HepG2 (cell line): Measurements from ENCODE around the gene GREM1. TPM values are rescaled to one million over a fixed set of nuclear protein-coding genes. Genes with fewer than 3 reads are reported as not detected.

Experiments used
- ATAC-seq: fragments of 200-7000 bp; cut with Tn5 transposase; 3 replicates; pipeline ENCODE4 v1.9.1; 2020; ENCODE audit warnings: mild to moderate bottlenecking, moderate library complexity
- BruUV-seq: library from RNA; stranded (reverse); fragments of 400-500 nt; replicated peaks from 2 replicates; lab custom pipeline; 2021; lab: Mats Ljungman, UMichigan
- CTCF ChIA-PET: fragments of 300-600 bp; formaldehyde crosslinking; extraction: SDS; loops from one replicate; lab custom pipeline; 2021; ENCODE audit warnings: low total read pairs, inconsistent platforms, low intra/inter-chr PET ratio; lab: Yijun Ruan, JAX
- POLR2A ChIA-PET: fragments of 350-600 bp; sonication (Branson Sonifier 250); formaldehyde crosslinking; loops from one replicate; lab custom pipeline; 2020; ENCODE audit warnings: antibody characterized with exemption, inconsistent platforms; lab: Yijun Ruan, JAX
- DNase-seq: peaks from one replicate; pipeline ENCODE4 v3.0.0-alpha.2; 2015; ENCODE audit warnings: low spot score
- FAIRE-seq: peaks from 3 replicates; lab custom pipeline; 2011; peaks lifted over from hg19 to GRCh38; lab: Jason Lieb, UNC
- H2AFZ ChIP-seq: one replicate; pipeline ENCODE4 v1.6.1; 2011; ENCODE audit warnings: low read length, inconsistent platforms
- H3K27ac ChIP-seq: fragments of 300-600 bp; 3 replicates; pipeline ENCODE4 v1.8.0; 2011; ENCODE audit warnings: mixed run types, mild to moderate bottlenecking, mixed read lengths, low read length, inconsistent platforms; ENCODE audit not compliant: insufficient read depth; ENCODE audit errors: extremely low read length
- H3K27me3 ChIP-seq, 2 experiments: fragments of 200-600 bp in 1 of 2; 2 replicates in 1 of 2; 3 replicates in 1 of 2; pipeline versions ENCODE4 v1.6.0 to v1.8.0; 2011; ENCODE audit warnings: low read length in 2 of 2, mild to moderate bottlenecking in 2 of 2, moderate library complexity in 2 of 2, inconsistent platforms in 1 of 2; ENCODE audit not compliant: insufficient read depth in 2 of 2, control insufficient read depth in 1 of 2
- H3K36me3 ChIP-seq, 2 experiments: fragments of 200-600 bp in 1 of 2; replicated peaks in 1 of 2; 2 replicates in 1 of 2; 3 replicates in 1 of 2; pipeline versions ENCODE4 v1.5.1 to v1.8.0; 2011; ENCODE audit warnings: low read length in 2 of 2, inconsistent platforms in 1 of 2; ENCODE audit not compliant: insufficient read depth in 2 of 2, control insufficient read depth in 1 of 2
- H3K4me1 ChIP-seq: 2 replicates; pipeline ENCODE4 v1.5.1; 2012; ENCODE audit warnings: low read length, inconsistent platforms; ENCODE audit not compliant: insufficient read depth
- H3K4me2 ChIP-seq: 2 replicates; pipeline ENCODE4 v1.6.0; 2011; ENCODE audit warnings: low read depth, low read length, inconsistent platforms
- H3K4me3 ChIP-seq, 3 experiments: fragments of 200-600 bp in 1 of 3; sonication (generic), shearing (Covaris generic) in 1 of 3; replicated peaks in 1 of 3; 2 replicates each; pipeline ENCODE4 v1.5.1; 2011 to 2016; ENCODE audit warnings: low read length in 3 of 3, inconsistent platforms in 2 of 3, low read depth in 2 of 3, mild to moderate bottlenecking in 2 of 3, control low read depth in 1 of 3, mixed read lengths in 1 of 3; ENCODE audit not compliant: insufficient read depth in 1 of 3
- H3K79me2 ChIP-seq: one replicate; pipeline ENCODE4 v1.6.1; 2011; ENCODE audit warnings: low read length, inconsistent platforms; ENCODE audit not compliant: insufficient read depth
- H3K9ac ChIP-seq: 2 replicates; pipeline ENCODE4 v1.6.0; 2011; ENCODE audit warnings: mild to moderate bottlenecking, low read depth, low read length, inconsistent platforms; ENCODE audit not compliant: insufficient read depth
- H3K9me3 ChIP-seq: 2 replicates; pipeline ENCODE4 v1.5.1; 2012; ENCODE audit warnings: mild to moderate bottlenecking, low read length
- H4K20me1 ChIP-seq: 2 replicates; pipeline ENCODE4 v1.6.0; 2011; ENCODE audit warnings: inconsistent platforms, mild to moderate bottlenecking, low read length, moderate library complexity; ENCODE audit not compliant: insufficient read depth
- NAIF1 ChIP-seq: sonication (generic); formaldehyde crosslinking; IDR thresholded peaks from 2 replicates; pipeline ENCODE4 v1.5.0; 2020; ENCODE audit warnings: mild to moderate bottlenecking, missing genetic modification reagents, borderline replicate concordance
- NFYB ChIP-seq: sonication (generic); formaldehyde crosslinking; IDR thresholded peaks from 2 replicates; pipeline ENCODE4 v1.4.0; 2020; ENCODE audit warnings: missing genetic modification reagents
- PTBP1 ChIP-seq: fragments of 200-400 bp; formaldehyde crosslinking; IDR thresholded peaks from 2 replicates; pipeline ENCODE4 v1.6.1; 2018; ENCODE audit warnings: low read length, low read depth; ENCODE audit not compliant: poor library complexity, severe bottlenecking
- SALL2 ChIP-seq: sonication (generic); formaldehyde crosslinking; IDR thresholded peaks from 2 replicates; pipeline ENCODE4 v1.8.1; 2023; ENCODE audit warnings: mild to moderate bottlenecking, missing genetic modification reagents, inconsistent platforms
- TOE1 ChIP-seq: sonication (generic); formaldehyde crosslinking; IDR thresholded peaks from 2 replicates; pipeline ENCODE4 v1.4.0; 2020; ENCODE audit warnings: mild to moderate bottlenecking, missing genetic modification reagents
- ZFP1 ChIP-seq: IDR thresholded peaks from 2 replicates; pipeline ENCODE4 v1.6.1; 2016
- ZFP37 ChIP-seq: sonication (generic); formaldehyde crosslinking; IDR thresholded peaks from 2 replicates; pipeline ENCODE4 v1.4.0; 2020; ENCODE audit warnings: missing genetic modification reagents, borderline replicate concordance
- ZNF572 ChIP-seq: sonication (generic); formaldehyde crosslinking; IDR thresholded peaks from 2 replicates; pipeline ENCODE4 v1.5.1; 2020; ENCODE audit warnings: mild to moderate bottlenecking, missing genetic modification reagents
- WGBS: methylation state at CpG from one replicate; pipeline ENCODE4 v1.1.6; 2017; ENCODE audit warnings: low lambda C conversion rate; 5-methylcytosine and 5-hydroxymethylcytosine counted together
- in situ Hi-C: cut with HindIII; loops from 2 replicates; pipeline ENCODE4 v1.10.0; 2017; ENCODE audit warnings: low pct_unique_long_range_greater_than_20kb; ENCODE audit not compliant: extremely low pct_ligation_motif_present
- intact Hi-C: fragments of 100-400 bp; cut with micrococcal nuclease; formaldehyde crosslinking; loops from one replicate; pipeline ENCODE4 v1.10.0; 2022; ENCODE audit not compliant: unreplicated experiment
- polyA plus RNA-seq, 8 experiments: library from polyadenylated mRNA; depleted of rRNA in 3 of 8; stranded (reverse) in 7 of 8; unstranded in 1 of 8; fragments of >200 nt; fragmentation: Illumina TruSeq in 4 of 8; extraction: Trizol in 4 of 8; gene quantifications; 2 replicates each; pipeline versions ENCODE4 v1.2.1 to v1.2.3, GENCODE V29; 2011 to 2016; ENCODE audit warnings: low read depth in 4 of 8, missing spikeins in 1 of 8, mixed read lengths in 1 of 8; ENCODE audit not compliant: insufficient read depth in 1 of 8
- total RNA-seq, 5 experiments: library from RNA; depleted of rRNA; stranded (reverse); fragments of >200 nt; fragmentation: Illumina TruSeq; extraction: Trizol; gene quantifications; 2 replicates each; pipeline ENCODE4 v1.2.3, GENCODE V29; 2016; ENCODE audit warnings: low read depth in 1 of 5
- TF ChIP-seq, protein P1 (sequence below): sonication (generic); formaldehyde crosslinking; IDR thresholded peaks from 2 replicates; pipeline ENCODE4 v1.5.0; 2020; ENCODE audit warnings: mild to moderate bottlenecking, missing genetic modification reagents, borderline replicate concordance
- TF ChIP-seq, protein P2 (sequence below): IDR thresholded peaks from 2 replicates; pipeline ENCODE4 v1.6.1; 2012; ENCODE audit warnings: low read depth, low read length, improper control_type of control experiment
- TF ChIP-seq, protein P3 (sequence below): sonication (generic); formaldehyde crosslinking; conservative IDR thresholded peaks from 2 replicates; pipeline ENCODE4 v1.8.1; 2023; ENCODE audit warnings: missing genetic modification reagents

Gene GREM1
- total and polyA plus RNA-seq, 2 of the 13 experiments (the other 11 are each of a cell fraction or from before 2014, with no cell fraction given) = 0.02 to 0.08 TPM

DNA sequence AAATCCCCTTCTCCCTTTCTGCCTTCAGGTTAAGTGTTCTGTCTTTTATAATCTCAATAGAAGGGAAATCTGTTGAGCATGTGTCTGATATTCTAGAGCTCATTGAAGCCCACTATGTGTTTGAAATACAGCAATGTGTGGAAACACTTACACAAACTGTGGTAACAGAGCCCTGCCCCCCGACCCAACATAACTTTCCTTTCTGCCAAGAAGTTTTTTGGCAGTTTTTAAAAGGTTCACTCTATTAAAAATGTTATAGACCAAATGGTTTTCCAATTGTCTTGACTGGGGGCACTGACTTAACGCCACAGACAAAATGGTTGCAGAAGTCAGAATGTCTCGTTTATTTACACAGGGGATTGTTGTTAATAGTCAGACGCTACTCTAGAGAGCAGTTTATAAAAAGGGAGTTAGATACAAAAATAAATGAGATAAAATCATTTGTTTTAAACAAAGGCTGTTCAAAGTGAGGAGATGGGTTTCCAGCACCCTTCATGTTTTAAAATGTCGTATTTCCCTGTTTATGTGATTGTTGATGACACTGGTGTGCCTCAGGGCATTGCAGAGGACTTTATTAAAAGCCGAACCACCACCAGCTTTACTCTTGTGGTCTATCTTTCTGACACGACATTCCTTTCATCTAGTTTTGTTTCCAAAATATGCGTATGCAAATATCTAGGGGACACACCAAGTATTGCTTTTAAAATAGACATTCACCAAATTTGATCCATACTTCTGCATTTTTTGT, 26.7 kb upstream of the GREM1 start (continued):
- TF ChIP-seq, protein P1, sequence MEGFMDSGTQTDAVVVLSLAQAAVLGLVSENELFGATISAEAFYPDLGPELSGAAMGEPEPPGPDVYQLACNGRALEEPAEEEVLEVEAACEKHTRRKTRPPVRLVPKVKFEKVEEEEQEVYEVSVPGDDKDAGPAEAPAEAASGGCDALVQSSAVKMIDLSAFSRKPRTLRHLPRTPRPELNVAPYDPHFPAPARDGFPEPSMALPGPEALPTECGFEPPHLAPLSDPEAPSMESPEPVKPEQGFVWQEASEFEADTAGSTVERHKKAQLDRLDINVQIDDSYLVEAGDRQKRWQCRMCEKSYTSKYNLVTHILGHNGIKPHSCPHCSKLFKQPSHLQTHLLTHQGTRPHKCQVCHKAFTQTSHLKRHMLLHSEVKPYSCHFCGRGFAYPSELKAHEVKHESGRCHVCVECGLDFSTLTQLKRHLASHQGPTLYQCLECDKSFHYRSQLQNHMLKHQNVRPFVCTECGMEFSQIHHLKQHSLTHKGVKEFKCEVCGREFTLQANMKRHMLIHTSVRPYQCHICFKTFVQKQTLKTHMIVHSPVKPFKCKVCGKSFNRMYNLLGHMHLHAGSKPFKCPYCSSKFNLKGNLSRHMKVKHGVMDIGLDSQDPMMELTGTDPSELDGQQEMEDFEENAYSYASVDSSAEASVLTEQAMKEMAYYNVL (CRISPR knock-in tag) = no peak
- TF ChIP-seq NFYB (no peak), ZFP1 (CRISPR knock-in tag) (no peak), SALL2 (CRISPR knock-in tag) (no peak), ZNF572 (CRISPR knock-in tag) (no peak), NAIF1 (CRISPR knock-in tag) (no peak)
- TF ChIP-seq, protein P2, sequence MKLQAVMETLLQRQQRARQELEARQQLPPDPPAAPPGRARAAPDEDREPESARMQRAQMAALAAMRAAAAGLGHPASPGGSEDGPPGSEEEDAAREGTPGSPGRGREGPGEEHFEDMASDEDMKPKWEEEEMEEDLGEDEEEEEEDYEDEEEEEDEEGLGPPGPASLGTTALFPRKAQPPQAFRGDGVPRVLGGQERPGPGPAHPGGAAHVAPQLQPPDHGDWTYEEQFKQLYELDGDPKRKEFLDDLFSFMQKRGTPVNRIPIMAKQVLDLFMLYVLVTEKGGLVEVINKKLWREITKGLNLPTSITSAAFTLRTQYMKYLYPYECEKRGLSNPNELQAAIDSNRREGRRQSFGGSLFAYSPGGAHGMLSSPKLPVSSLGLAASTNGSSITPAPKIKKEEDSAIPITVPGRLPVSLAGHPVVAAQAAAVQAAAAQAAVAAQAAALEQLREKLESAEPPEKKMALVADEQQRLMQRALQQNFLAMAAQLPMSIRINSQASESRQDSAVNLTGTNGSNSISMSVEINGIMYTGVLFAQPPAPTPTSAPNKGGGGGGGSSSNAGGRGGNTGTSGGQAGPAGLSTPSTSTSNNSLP = no peak

DNA sequence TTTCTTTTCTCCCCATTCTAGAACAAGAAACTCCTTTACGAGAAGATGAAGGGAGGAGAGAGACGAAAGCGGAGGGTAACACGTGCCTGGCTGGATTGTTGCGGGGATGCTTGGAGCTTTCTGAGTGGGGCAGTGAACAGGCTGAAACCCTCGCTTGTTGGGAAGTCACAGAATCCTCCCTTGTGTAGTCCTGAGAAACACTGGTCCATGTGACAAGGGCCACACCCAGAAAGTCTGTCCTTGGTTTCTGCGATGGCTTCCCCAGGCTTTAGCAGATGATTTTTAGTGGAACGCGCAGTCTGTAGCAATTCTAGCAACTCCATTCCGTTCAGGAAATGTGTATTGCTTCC, 26.1 kb upstream of the GREM1 start:
- TF ChIP-seq PTBP1 (no peak), TOE1 (CRISPR knock-in tag) (no peak), ZFP37 (CRISPR knock-in tag) (no peak)
- TF ChIP-seq, protein P3, sequence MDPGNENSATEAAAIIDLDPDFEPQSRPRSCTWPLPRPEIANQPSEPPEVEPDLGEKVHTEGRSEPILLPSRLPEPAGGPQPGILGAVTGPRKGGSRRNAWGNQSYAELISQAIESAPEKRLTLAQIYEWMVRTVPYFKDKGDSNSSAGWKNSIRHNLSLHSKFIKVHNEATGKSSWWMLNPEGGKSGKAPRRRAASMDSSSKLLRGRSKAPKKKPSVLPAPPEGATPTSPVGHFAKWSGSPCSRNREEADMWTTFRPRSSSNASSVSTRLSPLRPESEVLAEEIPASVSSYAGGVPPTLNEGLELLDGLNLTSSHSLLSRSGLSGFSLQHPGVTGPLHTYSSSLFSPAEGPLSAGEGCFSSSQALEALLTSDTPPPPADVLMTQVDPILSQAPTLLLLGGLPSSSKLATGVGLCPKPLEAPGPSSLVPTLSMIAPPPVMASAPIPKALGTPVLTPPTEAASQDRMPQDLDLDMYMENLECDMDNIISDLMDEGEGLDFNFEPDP (CRISPR knock-in tag) = no peak
- FAIRE-seq (no peak), DNase-seq (no peak), ATAC-seq (no peak)
- H3K36me3 ChIP-seq = no peaks in the 10 kb centered on the region
- no peak overlapping the region for H3K9ac ChIP-seq
- no peaks in the 10 kb centered on the region; a peak in 1 of 5 replicates for H3K27me3 ChIP-seq
- in situ Hi-C loops = no loop called here
- H2AFZ ChIP-seq = no peak overlapping the region
- no peaks in the 10 kb centered on the region for H3K9me3 ChIP-seq
- H3K4me2 ChIP-seq = no peak overlapping the region
- no peaks in the 10 kb centered on the region for H4K20me1 ChIP-seq
- POLR2A ChIA-PET = no interaction called here
- H3K27ac ChIP-seq = no peak overlapping the region
- intact Hi-C loops = no loop called here
- BruUV-seq = no TSS peak
- no peaks in the 10 kb centered on the region for H3K79me2 ChIP-seq
- CTCF ChIA-PET = no interaction called here
- peaks cover 14% of the 10 kb centered on the region for H3K4me1 ChIP-seq
- H3K4me3 ChIP-seq = no peak overlapping the region
- WGBS = 93% methylated on average over 9 of the region's 10 CpGs
